HepG2 (cell line): Measurements from ENCODE around the gene THAP5. TPM values are rescaled to one million over a fixed set of nuclear protein-coding genes. Genes with fewer than 3 reads are reported as not detected.
A peak's percentile ranks its signal among the peaks of the same experiment; 100 is the strongest.

ENCODE experiments used
- ARID4A ChIP-seq: sonication (generic); formaldehyde crosslinking; IDR thresholded peaks from 2 replicates; pipeline ENCODE4 v1.5.0; 2020; ENCODE audit warnings: mild to moderate bottlenecking, missing genetic modification reagents, borderline replicate concordance
- EED ChIP-seq: sonication (generic); formaldehyde crosslinking; IDR thresholded peaks from 2 replicates; pipeline ENCODE4 v1.5.0; 2020; ENCODE audit warnings: mild to moderate bottlenecking, missing genetic modification reagents
- HNRNPUL1 ChIP-seq: fragments of 200-400 bp; formaldehyde crosslinking; IDR thresholded peaks from 2 replicates; pipeline ENCODE4 v1.6.1; 2017; ENCODE audit warnings: low read depth, mild to moderate bottlenecking, low read length, moderate library complexity
- HOXD1 ChIP-seq: sonication (generic); formaldehyde crosslinking; IDR thresholded peaks from 2 replicates; pipeline ENCODE4 v1.5.0; 2020; ENCODE audit warnings: missing genetic modification reagents
- IKZF4 ChIP-seq: sonication (generic); formaldehyde crosslinking; IDR thresholded peaks from 2 replicates; pipeline ENCODE4 v1.5.1; 2020; ENCODE audit warnings: borderline replicate concordance, mild to moderate bottlenecking, low read depth, missing genetic modification reagents; ENCODE audit errors: not compliant biosample characterization
- JUN ChIP-seq: sonication (generic); formaldehyde crosslinking; IDR thresholded peaks from 2 replicates; pipeline ENCODE4 v1.4.0; 2020; ENCODE audit warnings: mild to moderate bottlenecking, missing genetic modification reagents
- MAZ ChIP-seq, 2 experiments: sonication (generic) in 1 of 2; formaldehyde crosslinking in 1 of 2; IDR thresholded peaks; 2 replicates each; pipeline versions ENCODE4 v1.5.0 to v1.6.1; 2012 to 2020; ENCODE audit warnings: low read depth in 2 of 2, mild to moderate bottlenecking in 2 of 2, borderline replicate concordance in 1 of 2, improper control_type of control experiment in 1 of 2, low read length in 1 of 2, missing genetic modification reagents in 1 of 2, moderate library complexity in 1 of 2
- NPAS2 ChIP-seq: sonication (generic); formaldehyde crosslinking; IDR thresholded peaks from 2 replicates; pipeline ENCODE4 v1.8.0; 2022; ENCODE audit warnings: mild to moderate bottlenecking, missing genetic modification reagents, borderline replicate concordance
- RBFOX2 ChIP-seq: fragments of 200-400 bp; formaldehyde crosslinking; IDR thresholded peaks from 2 replicates; pipeline ENCODE4 v1.6.1; 2017; ENCODE audit warnings: low read depth, mild to moderate bottlenecking, low read length
- SETDB1 ChIP-seq: sonication (generic); formaldehyde crosslinking; IDR thresholded peaks from 2 replicates; pipeline ENCODE4 v1.5.1; 2020; ENCODE audit warnings: missing genetic modification reagents, mild to moderate bottlenecking, borderline replicate concordance
- SKI ChIP-seq: fragments of 450-650 bp; IDR thresholded peaks from one replicate; pipeline ENCODE4 v1.6.1; 2018; ENCODE audit warnings: mild to moderate bottlenecking; ENCODE audit not compliant: partially characterized antibody
- SP4 ChIP-seq: sonication (generic); formaldehyde crosslinking; IDR thresholded peaks from 2 replicates; pipeline ENCODE4 v1.8.1; 2023; ENCODE audit warnings: mild to moderate bottlenecking, missing genetic modification reagents
- TIGD3 ChIP-seq: sonication (generic); formaldehyde crosslinking; IDR thresholded peaks from 2 replicates; pipeline ENCODE4 v1.5.1; 2020; ENCODE audit warnings: mild to moderate bottlenecking, missing genetic modification reagents, borderline replicate concordance
- XBP1 ChIP-seq: sonication (generic); formaldehyde crosslinking; IDR thresholded peaks from 2 replicates; pipeline ENCODE4 v1.5.0; 2020; ENCODE audit warnings: missing genetic modification reagents
- ZNF124 ChIP-seq: sonication (generic); formaldehyde crosslinking; IDR thresholded peaks from 2 replicates; pipeline ENCODE4 v1.4.0; 2020; ENCODE audit warnings: missing genetic modification reagents
- ZNF276 ChIP-seq: sonication (generic); formaldehyde crosslinking; IDR thresholded peaks from 2 replicates; pipeline ENCODE4 v1.4.0; 2020; ENCODE audit warnings: mild to moderate bottlenecking, low read depth, missing genetic modification reagents
- ZNF580 ChIP-seq: IDR thresholded peaks from 2 replicates; pipeline ENCODE4 v1.6.1; 2016; ENCODE audit warnings: low read depth, borderline replicate concordance
- ZNF644 ChIP-seq: IDR thresholded peaks from 2 replicates; pipeline ENCODE4 v1.6.1; 2016; ENCODE audit warnings: low read depth
- ZNF678 ChIP-seq: sonication (generic); formaldehyde crosslinking; IDR thresholded peaks from 2 replicates; pipeline ENCODE4 v1.4.0; 2020; ENCODE audit warnings: mild to moderate bottlenecking, missing genetic modification reagents
- ZNF709 ChIP-seq: sonication (generic); formaldehyde crosslinking; IDR thresholded peaks from 2 replicates; pipeline ENCODE4 v1.5.0; 2020; ENCODE audit warnings: mild to moderate bottlenecking, missing genetic modification reagents
- polyA plus RNA-seq, 8 experiments: library from polyadenylated mRNA; depleted of rRNA in 3 of 8; stranded (reverse) in 7 of 8; unstranded in 1 of 8; fragments of >200 nt; fragmentation: Illumina TruSeq in 4 of 8; extraction: Trizol in 4 of 8; gene quantifications; 2 replicates each; pipeline versions ENCODE4 v1.2.1 to v1.2.3, GENCODE V29; 2011 to 2016; ENCODE audit warnings: low read depth in 4 of 8, missing spikeins in 1 of 8, mixed read lengths in 1 of 8; ENCODE audit not compliant: insufficient read depth in 1 of 8
- total RNA-seq, 5 experiments: library from RNA; depleted of rRNA; stranded (reverse); fragments of >200 nt; fragmentation: Illumina TruSeq; extraction: Trizol; gene quantifications; 2 replicates each; pipeline ENCODE4 v1.2.3, GENCODE V29; 2016; ENCODE audit warnings: low read depth in 1 of 5

Gene THAP5
- total and polyA plus RNA-seq, 2 of the 13 experiments (the other 11 are each of a cell fraction or from before 2014, with no cell fraction given) = 3.6 to 11.8 TPM

GRCh38 chr7:108569381-108570145 lies at the start of gene THAP5, which contains the start of gene DNAJB9 (continued):
- no peak for TF ChIP-seq MAZ (IDR thresholded peaks at IDR 0.05; ENCODE audit: borderline replicate concordance, low read depth, low read length)
- TF ChIP-seq MAZ (CRISPR knock-in tag; IDR thresholded peaks at IDR 0.05; ENCODE audit: low read depth) = peak; percentile 87; the same call in 1 of the 2 replicates
- TF ChIP-seq JUN (CRISPR knock-in tag) = peak; percentile 53; the same call in 1 of the 2 replicates
- TF ChIP-seq ZNF124 (CRISPR knock-in tag) = peak; percentile 57; the same call in 1 of the 2 replicates
- TF ChIP-seq ZNF276 = peak; percentile 69
- TF ChIP-seq TIGD3 (CRISPR knock-in tag) = peak; percentile 77; the same call in 1 of the 2 replicates
- no peak for TF ChIP-seq IKZF4 (CRISPR knock-in tag)
- peak; percentile 97 for TF ChIP-seq ARID4A
- TF ChIP-seq SETDB1 (CRISPR knock-in tag) = peak; percentile 49
- TF ChIP-seq RBFOX2 = peak; percentile 97
- TF ChIP-seq NPAS2 (CRISPR knock-in tag) = no peak
- peak; percentile 38 for TF ChIP-seq HOXD1 (CRISPR knock-in tag)
- peak; percentile 89; the same call in 1 of the 2 replicates for TF ChIP-seq ZNF709 (CRISPR knock-in tag)
- TF ChIP-seq HNRNPUL1 = 0 out of 2 replicates have a peak, but pooled peaks have one; percentile 38
- peak; percentile 72 for TF ChIP-seq SP4 (CRISPR knock-in tag)
- no peak for TF ChIP-seq ZNF644 (CRISPR knock-in tag)
- peak; percentile 75; the same call in 1 of the 2 replicates for TF ChIP-seq EED
- TF ChIP-seq ZNF678 (CRISPR knock-in tag) = peak; percentile 74; the same call in 1 of the 2 replicates
- TF ChIP-seq SKI = peak; percentile 48
- peak; percentile 95; the same call in 1 of the 2 replicates for TF ChIP-seq XBP1
- TF ChIP-seq ZNF580 (CRISPR knock-in tag) = peak; percentile 87; the same call in 1 of the 2 replicates
